CD14-positive monocyte (primary cell): ENCODE results near the gene RNF121. TPM values are rescaled to one million over a fixed set of nuclear protein-coding genes. Genes with fewer than 3 reads are reported as not detected.

Experiments used
- DNase-seq, 3 donors: peaks; one replicate each; pipeline ENCODE4 v3.0.0-alpha.2; 2011 to 2022
- H2AFZ ChIP-seq: 2 replicates; pipeline ENCODE4 v1.6.0; 2012; ENCODE audit warnings: mild to moderate bottlenecking, low read depth, low read length, inconsistent platforms; ENCODE audit not compliant: insufficient read depth, poor library complexity, severe bottlenecking
- H3K27ac ChIP-seq, 2 donors: 1 replicate in 1 of 2; 2 replicates in 1 of 2; pipeline ENCODE4 v1.5.1; 2012 to 2013; ENCODE audit warnings: low read length in 2 of 2, control low read depth in 1 of 2, inconsistent platforms in 1 of 2, low read depth in 1 of 2, mild to moderate bottlenecking in 1 of 2
- H3K27me3 ChIP-seq, 2 donors: one replicate each; pipeline versions ENCODE4 v1.6.0 to v1.6.1; 2011 to 2013; ENCODE audit warnings: low read length in 2 of 2; ENCODE audit not compliant: control insufficient read depth in 2 of 2, insufficient read depth in 2 of 2
- H3K36me3 ChIP-seq, 2 donors: replicated peaks in 1 of 2; 1 replicate in 1 of 2; 2 replicates in 1 of 2; pipeline versions ENCODE4 v1.5.1 to v1.6.1; 2012 to 2013; ENCODE audit warnings: low read length in 2 of 2, control low read depth in 1 of 2, inconsistent platforms in 1 of 2, mild to moderate bottlenecking in 1 of 2; ENCODE audit not compliant: insufficient read depth in 2 of 2, control insufficient read depth in 1 of 2
- H3K4me1 ChIP-seq, 2 donors: 1 replicate in 1 of 2; 2 replicates in 1 of 2; pipeline versions ENCODE4 v1.5.1 to v1.6.1; 2012 to 2013; ENCODE audit warnings: low read length in 2 of 2, control low read depth in 1 of 2, inconsistent platforms in 1 of 2, mild to moderate bottlenecking in 1 of 2, moderate library complexity in 1 of 2; ENCODE audit not compliant: insufficient read depth in 2 of 2, control insufficient read depth in 1 of 2
- H3K4me2 ChIP-seq: replicated peaks from 2 replicates; pipeline ENCODE3; 2012; ENCODE audit warnings: low read length, moderate library complexity, mild to moderate bottlenecking; ENCODE audit not compliant: poor library complexity, severe bottlenecking; ENCODE audit errors: extremely low read depth
- H3K4me3 ChIP-seq, 3 experiments: fragments of 200-600 bp in 1 of 3; sonication (generic) in 1 of 3; replicated peaks in 1 of 3; 1 replicate in 2 of 3; 2 replicates in 1 of 3; pipeline ENCODE4 v1.5.1; 2011 to 2013; ENCODE audit warnings: low read length in 3 of 3, mild to moderate bottlenecking in 3 of 3, control low read depth in 2 of 3, low read depth in 2 of 3, inconsistent platforms in 1 of 3, moderate library complexity in 1 of 3
- H3K79me2 ChIP-seq: 2 replicates; pipeline ENCODE4 v1.6.0; 2012; ENCODE audit warnings: mild to moderate bottlenecking, control low read depth, inconsistent platforms, low read length, moderate library complexity; ENCODE audit not compliant: insufficient read depth
- H3K9ac ChIP-seq: 2 replicates; pipeline ENCODE4 v1.6.0; 2017; ENCODE audit warnings: low read length, mild to moderate bottlenecking; ENCODE audit not compliant: insufficient read depth, poor library complexity, severe bottlenecking
- H3K9me3 ChIP-seq, 2 donors: replicated peaks in 1 of 2; 1 replicate in 1 of 2; 2 replicates in 1 of 2; pipeline versions ENCODE4 v1.5.1 to v1.6.1; 2012 to 2013; ENCODE audit warnings: low read length in 2 of 2, control low read depth in 1 of 2; ENCODE audit not compliant: control insufficient read depth in 1 of 2, insufficient read depth in 1 of 2
- H4K20me1 ChIP-seq: 2 replicates; pipeline ENCODE4 v1.6.0; 2012; ENCODE audit warnings: mild to moderate bottlenecking, low read length, control low read depth, moderate library complexity; ENCODE audit not compliant: insufficient read depth
- H3K27ac Mint-ChIP-seq, 7 donors: one replicate each; pipeline ENCODE4 v1.8.0; 2020; ENCODE audit warnings: mild to moderate bottlenecking in 7 of 7, mixed read lengths in 7 of 7, moderate library complexity in 6 of 7, inconsistent platforms in 2 of 7
- H3K27me3 Mint-ChIP-seq, 3 donors: one replicate each; pipeline ENCODE4 v1.8.0; 2021 to 2022; ENCODE audit warnings: low read depth in 3 of 3, mild to moderate bottlenecking in 3 of 3, mixed read lengths in 3 of 3, moderate library complexity in 3 of 3, inconsistent platforms in 1 of 3
- H3K36me3 Mint-ChIP-seq, 2 donors: one replicate each; pipeline ENCODE4 v1.8.0; 2020; ENCODE audit warnings: mixed read lengths in 2 of 2, inconsistent platforms in 1 of 2, mild to moderate bottlenecking in 1 of 2
- H3K4me1 Mint-ChIP-seq: one replicate; pipeline ENCODE4 v1.8.0; 2020; ENCODE audit warnings: mild to moderate bottlenecking, mixed read lengths
- H3K4me3 Mint-ChIP-seq, 2 donors: one replicate each; pipeline ENCODE4 v1.8.0; 2020; ENCODE audit warnings: mild to moderate bottlenecking in 2 of 2, mixed read lengths in 2 of 2, moderate library complexity in 1 of 2
- H3K9me3 Mint-ChIP-seq, 7 donors: one replicate each; pipeline ENCODE4 v1.8.0; 2020 to 2022; ENCODE audit warnings: mixed read lengths in 7 of 7, mild to moderate bottlenecking in 6 of 7, moderate library complexity in 6 of 7, inconsistent platforms in 2 of 7
- WGBS: methylation state at CpG from one replicate; pipeline ENCODE4 v1.1.5; 2013; ENCODE audit warnings: missing lambda C conversion rate; ENCODE audit not compliant: insufficient coverage; 5-methylcytosine and 5-hydroxymethylcytosine counted together
- intact Hi-C, 2 donors: fragments of 100-400 bp; cut with micrococcal nuclease; formaldehyde crosslinking; loops; one replicate each; pipeline versions ENCODE4 v1.15.0 to v1.15.1; 2023
- polyA plus RNA-seq, 3 donors: library from polyadenylated mRNA; depleted of rRNA in 1 of 3; unstranded in 2 of 3; stranded (reverse) in 1 of 3; fragments of 300-500 nt in 2 of 3; fragments of >200 nt in 1 of 3; fragmentation: Illumina TruSeq in 2 of 3; gene quantifications; 1 replicate in 2 of 3; 2 replicates in 1 of 3; pipeline ENCODE4 v1.2.3, GENCODE V29; 2012 to 2021
- TF ChIP-seq, protein P1 (sequence below): fragments of 200-600 bp; IDR thresholded peaks from one replicate; pipeline ENCODE4 v1.8.0; 2022; ENCODE audit warnings: antibody characterized with exemption, mild to moderate bottlenecking

The RNF121 gene
- polyA plus RNA-seq, 3 donors = 7.7 to 25.2 (median 9.2) TPM

- Mint-ChIP-seq H3K27me3 (no peaks in the 10 kb centered on the region), H3K36me3 (peaks cover 17 to 24% of the 10 kb centered on the region in 2 donors), H3K4me1 (peaks cover 9% of the 10 kb centered on the region), H3K4me3 (no peak overlapping the region), H3K9me3 (no peaks in the 10 kb centered on the region), H3K27ac (no peak overlapping the region)
- H3K9ac ChIP-seq = no peak overlapping the region
- H3K79me2 ChIP-seq = peaks cover 57% of the 10 kb centered on the region
- no peaks in the 10 kb centered on the region for H3K9me3 ChIP-seq
- H3K36me3 ChIP-seq = peaks cover 0 to 28% of the 10 kb centered on the region in 2 donors
- no peaks in the 10 kb centered on the region for H3K4me1 ChIP-seq
- TF ChIP-seq, protein P1, sequence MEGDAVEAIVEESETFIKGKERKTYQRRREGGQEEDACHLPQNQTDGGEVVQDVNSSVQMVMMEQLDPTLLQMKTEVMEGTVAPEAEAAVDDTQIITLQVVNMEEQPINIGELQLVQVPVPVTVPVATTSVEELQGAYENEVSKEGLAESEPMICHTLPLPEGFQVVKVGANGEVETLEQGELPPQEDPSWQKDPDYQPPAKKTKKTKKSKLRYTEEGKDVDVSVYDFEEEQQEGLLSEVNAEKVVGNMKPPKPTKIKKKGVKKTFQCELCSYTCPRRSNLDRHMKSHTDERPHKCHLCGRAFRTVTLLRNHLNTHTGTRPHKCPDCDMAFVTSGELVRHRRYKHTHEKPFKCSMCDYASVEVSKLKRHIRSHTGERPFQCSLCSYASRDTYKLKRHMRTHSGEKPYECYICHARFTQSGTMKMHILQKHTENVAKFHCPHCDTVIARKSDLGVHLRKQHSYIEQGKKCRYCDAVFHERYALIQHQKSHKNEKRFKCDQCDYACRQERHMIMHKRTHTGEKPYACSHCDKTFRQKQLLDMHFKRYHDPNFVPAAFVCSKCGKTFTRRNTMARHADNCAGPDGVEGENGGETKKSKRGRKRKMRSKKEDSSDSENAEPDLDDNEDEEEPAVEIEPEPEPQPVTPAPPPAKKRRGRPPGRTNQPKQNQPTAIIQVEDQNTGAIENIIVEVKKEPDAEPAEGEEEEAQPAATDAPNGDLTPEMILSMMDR = no peak
- WGBS = 99% methylated on average over 6 of the region's 6 CpGs
- DNase-seq = no peak
- H3K4me2 ChIP-seq = no peak overlapping the region
- no peak overlapping the region for H3K4me3 ChIP-seq
- H2AFZ ChIP-seq = no peak overlapping the region
- peaks cover 29% of the 10 kb centered on the region for H4K20me1 ChIP-seq
- no peak overlapping the region for H3K27ac ChIP-seq
- H3K27me3 ChIP-seq = no peaks in the 10 kb centered on the region
- intact Hi-C loops = no loop called here
Measured at GRCh38 chr11:71940561-71941219, 11.8 kb downstream of the RNF121 start.

GRCh38 chr11:71946144-71946571, 17.3 kb downstream of the RNF121 start:
- H3K27ac Mint-ChIP-seq = peak overlapping the region in 1 of 7 donors; percentile 8
- H3K9me3 ChIP-seq = no peaks in the 10 kb centered on the region
- no peaks in the 10 kb centered on the region for H3K4me1 ChIP-seq
- peaks cover 25% of the 10 kb centered on the region for H4K20me1 ChIP-seq
- H3K27ac ChIP-seq = no peak overlapping the region
- H3K27me3 ChIP-seq = no peaks in the 10 kb centered on the region
- peaks cover 0 to 17% of the 10 kb centered on the region in 2 donors for H3K36me3 ChIP-seq
- peaks cover 16% of the 10 kb centered on the region for H3K4me1 Mint-ChIP-seq
- intact Hi-C loops = no loop called here
- H3K27me3 Mint-ChIP-seq = peaks cover 0 to 2% (median 0%) of the 10 kb centered on the region in 3 donors
- no peak overlapping the region for H3K9ac ChIP-seq
- no peak overlapping the region for H3K4me3 Mint-ChIP-seq
- H3K36me3 Mint-ChIP-seq = peaks cover 8 to 22% of the 10 kb centered on the region in 2 donors
- no peak overlapping the region for H3K4me2 ChIP-seq
- no peak overlapping the region for H3K4me3 ChIP-seq
- no peaks in the 10 kb centered on the region for H3K9me3 Mint-ChIP-seq
- peaks cover 18% of the 10 kb centered on the region for H3K79me2 ChIP-seq
- no CpG with 5 or more reads among the region's 2 CpGs for WGBS
- no peak for DNase-seq
- TF ChIP-seq, protein P1 = no peak
- H2AFZ ChIP-seq = no peak overlapping the region
